PC-9 (cell line): Measurements from ENCODE around the gene YRDC.

ENCODE experiments used
- EZH2 ChIP-seq: fragments of 200-600 bp; sonication (generic); IDR thresholded peaks from 2 replicates; pipeline ENCODE4 v1.8.0; 2017; ENCODE audit warnings: antibody characterized with exemption, low read depth
- TF ChIP-seq, protein P1 (sequence below): fragments of 200-600 bp; sonication (generic); conservative IDR thresholded peaks from 2 replicates; pipeline ENCODE4 v1.6.1; 2017; ENCODE audit warnings: mixed run types, antibody characterized with exemption, mild to moderate bottlenecking, moderate library complexity

DNA sequence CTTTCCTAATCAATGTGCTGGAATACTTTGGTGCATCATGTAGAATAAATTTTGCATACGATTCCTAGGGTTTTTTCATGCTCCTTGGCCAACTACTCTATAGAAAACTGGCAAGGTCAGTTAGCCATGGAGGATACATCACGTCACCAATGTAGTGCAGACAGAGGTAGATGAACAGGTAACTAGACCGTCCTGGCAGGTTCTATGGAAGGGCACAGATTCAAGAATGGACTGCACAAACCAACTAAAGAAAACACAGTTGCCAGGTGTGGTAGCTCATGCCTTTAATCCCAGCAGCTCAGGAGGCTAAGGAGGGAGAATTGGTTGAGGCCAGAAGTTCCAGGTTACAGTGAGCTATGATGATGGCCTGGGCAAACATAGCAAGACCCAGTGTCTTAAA, 41.5 kb upstream of the YRDC start:
- TF ChIP-seq EZH2 = no peak
- TF ChIP-seq, protein P1, sequence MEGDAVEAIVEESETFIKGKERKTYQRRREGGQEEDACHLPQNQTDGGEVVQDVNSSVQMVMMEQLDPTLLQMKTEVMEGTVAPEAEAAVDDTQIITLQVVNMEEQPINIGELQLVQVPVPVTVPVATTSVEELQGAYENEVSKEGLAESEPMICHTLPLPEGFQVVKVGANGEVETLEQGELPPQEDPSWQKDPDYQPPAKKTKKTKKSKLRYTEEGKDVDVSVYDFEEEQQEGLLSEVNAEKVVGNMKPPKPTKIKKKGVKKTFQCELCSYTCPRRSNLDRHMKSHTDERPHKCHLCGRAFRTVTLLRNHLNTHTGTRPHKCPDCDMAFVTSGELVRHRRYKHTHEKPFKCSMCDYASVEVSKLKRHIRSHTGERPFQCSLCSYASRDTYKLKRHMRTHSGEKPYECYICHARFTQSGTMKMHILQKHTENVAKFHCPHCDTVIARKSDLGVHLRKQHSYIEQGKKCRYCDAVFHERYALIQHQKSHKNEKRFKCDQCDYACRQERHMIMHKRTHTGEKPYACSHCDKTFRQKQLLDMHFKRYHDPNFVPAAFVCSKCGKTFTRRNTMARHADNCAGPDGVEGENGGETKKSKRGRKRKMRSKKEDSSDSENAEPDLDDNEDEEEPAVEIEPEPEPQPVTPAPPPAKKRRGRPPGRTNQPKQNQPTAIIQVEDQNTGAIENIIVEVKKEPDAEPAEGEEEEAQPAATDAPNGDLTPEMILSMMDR = no peak
